GM21825 (cell line): ENCODE measurements around the gene DAPL1.
"Not testable (repeated sequence)": the region's sequence is repeated elsewhere in the genome, so short reads cannot be mapped to it uniquely, and the experiment has no call there.

Experiments used
- ATAC-seq: cut with Tn5 transposase; IDR thresholded peaks from one replicate; pipeline ENCODE4 v1.9.1; 2021; ENCODE audit warnings: mild to moderate bottlenecking, moderate library complexity; ENCODE audit not compliant: unreplicated experiment

DAPL1 gene

DNA sequence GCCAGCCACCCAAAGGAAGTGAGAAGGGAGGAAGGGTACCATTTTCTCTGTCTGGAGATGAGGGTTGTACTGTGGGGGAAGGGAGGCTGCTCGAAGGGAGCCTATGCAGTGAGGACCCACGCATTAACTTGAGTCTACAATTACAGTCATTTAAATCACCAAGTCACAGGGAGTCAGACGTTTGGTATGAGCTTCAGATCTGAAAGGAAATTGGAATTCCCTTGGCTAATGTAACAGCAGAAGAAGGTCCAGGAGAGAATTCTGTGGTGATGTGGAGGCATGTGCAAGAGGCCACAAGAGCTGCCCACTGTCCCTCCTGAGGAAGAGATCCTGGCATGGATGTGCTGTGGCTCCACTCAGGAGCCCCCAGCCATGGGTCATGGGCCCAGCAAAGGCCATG lies 22.5 kb downstream of the DAPL1 start:
- no peak for ATAC-seq

- ATAC-seq = no peak
Observed at GRCh38 chr2:158818511-158818910, 23.4 kb downstream of the DAPL1 start.

DNA sequence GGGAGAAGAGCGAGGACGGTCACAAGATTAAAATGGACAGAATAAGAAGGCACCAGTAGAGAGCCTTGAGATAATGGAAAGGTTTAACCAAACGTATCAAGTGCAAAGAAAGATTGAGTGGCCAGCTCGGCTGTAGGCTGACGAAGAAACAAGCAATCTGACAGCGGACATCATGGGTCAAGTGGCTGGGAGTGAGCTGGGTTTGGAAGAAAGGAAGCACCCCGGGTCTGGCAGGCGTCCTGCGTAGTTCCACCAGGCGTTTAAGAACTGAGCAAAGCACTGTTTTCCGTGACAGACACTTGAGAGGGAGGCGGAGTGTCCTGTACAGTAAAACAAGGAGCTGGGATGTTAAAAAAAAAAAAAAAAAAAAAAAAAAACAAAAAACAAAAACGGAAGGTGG lies 27.1 kb downstream of the DAPL1 start:
- ATAC-seq = no peak

GRCh38 chr2:158823486-158824237 lies 28.5 kb downstream of the DAPL1 start:
- ATAC-seq = no peak

GRCh38 chr2:158825021-158825420 lies 29.9 kb downstream of the DAPL1 start:
- ATAC-seq = no peak

- no peak for ATAC-seq
Observed at GRCh38 chr2:158826965-158827364, 31.8 kb downstream of the DAPL1 start.

DNA sequence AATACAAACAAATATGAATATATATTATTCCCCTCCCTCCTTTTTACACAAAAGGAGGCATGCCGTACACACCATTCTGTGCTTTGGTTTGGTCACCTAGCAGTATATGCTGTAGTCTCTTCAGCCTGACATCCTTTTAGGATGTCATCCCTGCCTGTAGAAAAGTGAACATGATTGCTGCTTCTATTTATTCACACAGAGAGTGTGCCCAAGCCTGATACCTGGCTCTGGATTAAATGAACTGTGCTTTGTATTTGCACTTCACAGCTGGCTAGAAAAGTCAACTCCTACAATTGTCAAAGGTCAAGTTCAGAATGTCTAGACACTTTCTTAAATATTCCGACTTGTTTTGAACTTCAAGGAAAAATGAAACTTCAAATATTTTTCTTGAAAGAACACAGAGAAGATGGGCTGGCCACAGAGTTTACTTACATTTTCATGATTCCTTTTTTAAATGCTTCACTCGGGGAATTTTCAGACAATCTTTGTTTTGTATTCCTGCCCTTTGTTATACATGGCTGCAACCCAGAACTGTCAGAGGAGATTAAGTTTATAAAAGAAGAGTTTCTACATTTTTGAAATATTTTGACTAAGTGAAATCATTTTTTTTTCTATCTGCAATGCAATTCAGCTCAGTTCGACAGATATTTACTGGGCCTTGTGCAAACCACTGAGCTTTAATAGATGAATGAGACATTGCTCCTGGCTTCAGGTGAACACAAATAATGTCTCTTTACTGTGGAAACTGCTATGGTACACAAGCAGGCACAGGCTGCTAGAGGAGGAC lies 33.5 kb downstream of the DAPL1 start:
- ATAC-seq = no peak

- ATAC-seq = no peak
Observed at GRCh38 chr2:158829167-158829566, 34.0 kb downstream of the DAPL1 start.

DNA sequence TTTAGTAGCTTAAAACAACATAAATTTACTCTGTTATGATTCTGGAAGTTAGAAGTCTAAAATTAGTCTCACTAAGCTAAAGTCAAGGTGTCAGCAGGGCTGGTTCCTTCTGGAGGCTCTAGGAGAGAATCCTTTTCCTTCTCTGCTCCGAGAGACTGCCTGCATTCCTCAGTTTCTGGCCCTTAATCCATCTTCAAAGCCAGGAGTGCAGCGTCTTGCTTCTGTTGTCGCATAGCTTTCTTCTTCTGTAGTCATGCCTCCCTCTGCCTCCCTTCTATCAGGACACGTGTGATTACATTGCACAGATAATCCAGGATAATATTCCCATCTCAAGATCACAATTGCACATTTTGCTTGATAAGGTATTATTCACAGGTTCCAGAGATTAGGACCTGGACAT lies 35.1 kb downstream of the DAPL1 start:
- ATAC-seq = no peak

- no peak for ATAC-seq
Observed at GRCh38 chr2:158835431-158835830, 40.3 kb downstream of the DAPL1 start.

- no peak for ATAC-seq
Observed at GRCh38 chr2:158837645-158838044, 42.5 kb downstream of the DAPL1 start.

DNA sequence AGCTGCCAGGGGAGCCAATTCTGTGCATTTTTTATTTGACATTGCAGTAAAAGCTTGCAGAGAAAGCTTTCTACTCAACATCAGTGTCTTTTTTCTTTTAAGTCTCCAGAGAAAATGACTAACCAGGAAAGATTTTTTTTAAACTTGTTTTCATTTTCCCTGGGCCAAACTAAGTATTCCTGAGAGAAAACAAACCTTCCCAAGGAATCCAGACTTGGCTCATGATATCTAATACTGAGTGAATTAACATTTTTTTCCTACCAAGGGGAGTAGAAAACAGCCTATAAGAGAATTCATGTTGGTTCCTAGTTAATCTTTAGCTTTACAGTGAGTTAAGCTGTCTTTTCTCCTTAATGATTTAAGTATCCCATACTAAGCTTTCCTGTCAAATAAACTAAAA lies 46.7 kb downstream of the DAPL1 start:
- ATAC-seq = no peak

DNA sequence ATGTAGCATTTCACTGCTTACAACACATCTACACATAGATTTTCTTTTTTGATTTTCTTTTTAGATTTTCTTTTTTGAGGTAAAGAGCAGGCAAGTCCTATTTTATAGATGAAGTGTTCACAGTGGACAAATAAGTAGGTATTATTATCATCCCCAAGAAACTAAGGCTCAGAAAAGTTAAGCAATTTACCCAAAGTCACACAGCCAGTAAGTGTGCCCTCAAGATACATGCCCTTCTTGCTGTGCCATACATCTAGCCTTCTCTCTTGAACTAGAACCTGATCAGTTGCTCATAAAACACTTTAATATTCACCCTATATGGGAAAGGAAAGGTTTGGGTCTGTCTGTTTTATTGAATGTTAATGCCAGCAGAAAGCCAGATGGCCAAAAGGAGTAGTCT lies 50.3 kb downstream of the DAPL1 start:
- no peak for ATAC-seq

- no peak for ATAC-seq
Observed at GRCh38 chr2:158845859-158846258, 50.7 kb downstream of the DAPL1 start.

DNA sequence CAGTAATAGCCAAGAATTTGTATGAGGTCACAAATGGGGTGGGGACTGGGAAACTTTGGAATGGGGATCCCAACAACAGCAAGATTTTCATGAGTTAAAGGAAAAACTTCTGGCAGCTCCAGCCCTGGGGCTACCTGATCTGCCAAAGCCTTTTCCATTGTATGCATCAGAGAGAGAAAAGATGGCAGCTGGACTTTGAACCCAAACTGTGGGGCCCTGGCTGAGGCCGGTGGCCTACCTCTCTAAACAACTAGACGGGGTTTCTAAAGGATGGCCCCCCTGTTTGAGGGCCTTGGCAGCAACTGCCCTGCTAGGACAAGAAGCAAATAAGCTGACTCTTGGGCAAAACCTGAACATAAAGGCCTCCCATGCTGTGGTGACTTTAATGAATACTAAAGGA lies 52.4 kb downstream of the DAPL1 start:
- ATAC-seq = not testable (repeated sequence)

GRCh38 chr2:158848031-158848970 lies 53.2 kb downstream of the DAPL1 start:
- ATAC-seq = not testable (repeated sequence)

DNA sequence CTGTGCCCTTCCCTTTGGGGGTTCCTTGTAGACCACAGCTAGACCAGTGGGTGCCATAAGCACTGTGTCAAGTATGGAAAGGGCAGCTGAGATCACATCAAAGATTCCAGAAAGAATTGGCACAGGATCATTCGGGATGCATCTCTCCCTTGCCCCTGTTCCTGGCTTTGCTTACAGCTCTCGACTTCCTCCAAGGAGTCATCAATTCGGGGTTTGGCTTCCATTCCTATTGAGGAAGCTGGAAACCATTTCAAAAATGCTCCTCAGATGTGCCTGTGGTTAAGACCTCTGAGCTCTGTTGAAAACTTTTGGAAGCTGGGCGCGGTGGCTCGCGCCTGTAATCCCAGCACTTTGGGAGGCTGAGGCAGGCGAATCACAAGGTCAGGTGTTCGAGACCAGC lies 65.1 kb downstream of the DAPL1 start:
- ATAC-seq = not testable (repeated sequence)

DNA sequence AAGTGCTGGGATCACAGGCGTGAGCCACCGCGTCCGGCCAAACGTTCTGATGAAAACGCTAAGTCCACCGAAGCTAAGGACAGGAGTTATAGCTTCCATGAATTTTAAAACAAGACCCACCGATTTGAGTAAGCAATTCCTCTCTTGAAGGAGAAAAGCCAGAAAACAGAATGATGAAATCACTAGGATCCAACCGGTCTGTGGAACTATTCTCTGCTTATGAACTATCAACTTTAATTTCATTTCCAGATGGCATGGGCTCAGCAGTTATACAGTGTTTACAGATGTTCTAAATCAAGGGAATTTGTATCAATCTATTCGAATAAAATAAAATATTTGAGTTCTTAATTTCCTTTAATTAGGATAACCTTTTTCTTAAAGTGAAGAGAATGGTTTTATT lies 66.5 kb downstream of the DAPL1 start:
- ATAC-seq = not testable (repeated sequence)

DNA sequence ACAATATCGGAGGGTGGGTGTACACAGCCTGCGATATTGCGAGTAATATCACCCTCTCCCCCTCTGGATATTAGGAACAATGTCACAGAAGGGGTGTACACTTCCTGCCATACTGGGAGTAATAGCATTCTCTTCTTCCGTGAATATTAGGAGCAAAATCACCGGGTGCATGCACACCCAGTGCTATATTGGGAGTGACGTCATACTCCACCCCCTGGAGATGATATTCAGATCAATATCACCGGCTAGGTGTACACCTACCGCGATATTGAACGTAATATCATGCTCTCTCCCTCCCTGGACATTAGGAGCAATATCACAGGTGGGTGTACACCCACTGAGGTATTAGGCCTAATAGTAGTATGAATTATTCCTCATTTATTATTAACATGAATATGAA lies 70.4 kb downstream of the DAPL1 start:
- ATAC-seq = not testable (repeated sequence)
